Measurements from ENCODE around the gene SPDYA.
"Not testable (repeated sequence)": the region's sequence is repeated elsewhere in the genome, so short reads cannot be mapped to it uniquely, and the experiment has no call there.

The SPDYA gene

DNA sequence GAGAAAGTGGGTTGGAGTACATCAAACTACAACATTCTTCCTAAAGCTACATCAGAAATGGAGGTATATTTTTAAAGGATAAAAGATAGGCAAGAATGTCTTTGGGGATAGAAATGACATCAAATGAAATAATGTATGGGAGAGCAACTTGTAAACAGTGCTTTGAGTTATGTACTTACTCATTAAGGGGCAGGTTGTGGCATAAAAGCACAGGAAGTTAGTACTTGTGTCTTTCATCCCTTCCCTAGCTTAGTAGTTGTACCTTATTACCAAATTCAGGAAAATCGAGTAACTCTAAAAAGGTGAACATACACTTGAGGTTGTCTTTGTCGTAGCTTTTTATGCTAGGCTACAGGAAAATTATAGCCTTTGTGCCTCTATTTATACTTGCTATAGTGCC is 30.1 kb upstream of the SPDYA start:
- H3K4me3 ChIP-seq (ENCODE audit: low read length): no peak overlapping the region
- H3K4me1 ChIP-seq (ENCODE audit: insufficient read depth, low read length): no peaks in the 10 kb centered on the region
- no peak overlapping the region for H3K9ac ChIP-seq (ENCODE audit: low read depth, low read length)
- H3K27ac ChIP-seq (ENCODE audit: low read depth, low read length): no peak overlapping the region
- H3K9me3 ChIP-seq (ENCODE audit: insufficient read depth, low read depth, low read length): no peaks in the 10 kb centered on the region
- WGBS: 93% methylated on average over 2 of the region's 2 CpGs
- peaks cover 91% of the 10 kb centered on the region for H3K36me3 ChIP-seq (ENCODE audit: insufficient read depth, low read length)
- no peaks in the 10 kb centered on the region for H3K27me3 ChIP-seq (ENCODE audit: insufficient read depth, low read length)

DNA sequence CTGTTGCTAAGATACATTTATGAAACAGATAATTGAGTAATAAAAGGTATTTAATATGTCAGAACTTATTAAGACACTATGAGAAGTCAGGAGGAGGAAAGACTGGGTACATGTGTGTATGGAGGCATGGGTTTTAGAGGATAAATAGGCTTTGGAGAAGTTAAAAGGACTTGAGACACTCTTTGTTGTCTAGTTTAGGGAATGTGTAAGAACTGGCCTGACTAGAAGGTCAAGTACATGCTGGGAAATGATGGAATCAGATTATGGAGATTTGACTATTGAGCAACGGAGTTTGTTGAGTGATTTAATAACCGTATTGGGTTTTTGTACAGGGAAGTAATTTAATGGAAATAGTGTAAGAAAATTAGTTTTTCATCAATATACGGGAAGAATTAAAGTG is 28.2 kb upstream of the SPDYA start:
- no peaks in the 10 kb centered on the region for H3K9me3 ChIP-seq (ENCODE audit: insufficient read depth, low read depth, low read length)
- H3K4me1 ChIP-seq (ENCODE audit: insufficient read depth, low read length): no peaks in the 10 kb centered on the region
- no peak overlapping the region for H3K27ac ChIP-seq (ENCODE audit: low read depth, low read length)
- peaks cover 95% of the 10 kb centered on the region for H3K36me3 ChIP-seq (ENCODE audit: insufficient read depth, low read length)
- no peak overlapping the region for H3K9ac ChIP-seq (ENCODE audit: low read depth, low read length)
- WGBS: 78% methylated on average over 3 of the region's 3 CpGs
- H3K27me3 ChIP-seq (ENCODE audit: insufficient read depth, low read length): no peaks in the 10 kb centered on the region
- no peak overlapping the region for H3K4me3 ChIP-seq (ENCODE audit: low read length)

DNA sequence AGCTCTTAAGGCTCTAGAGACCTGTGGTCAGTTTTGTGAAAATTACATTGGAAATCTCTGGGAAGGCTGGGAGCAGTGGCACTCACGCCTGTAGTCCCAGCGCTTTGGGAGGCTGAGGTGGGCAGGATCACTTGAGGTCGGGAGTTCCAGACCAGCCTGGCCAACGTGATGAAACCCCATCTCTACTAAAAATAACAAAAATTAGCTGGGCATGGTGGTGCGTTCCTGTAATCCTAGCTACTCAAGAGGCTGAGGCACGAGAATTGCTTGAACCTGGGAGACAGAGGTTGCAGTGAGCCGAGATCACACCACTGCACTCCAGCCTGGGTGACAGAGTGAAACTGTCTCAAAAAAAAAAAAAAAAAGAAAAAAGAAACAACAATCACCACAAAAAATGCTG is 26.1 kb upstream of the SPDYA start:
- peaks cover 94% of the 10 kb centered on the region for H3K36me3 ChIP-seq (ENCODE audit: insufficient read depth, low read length)
- WGBS: 96% methylated on average over 7 of the region's 7 CpGs
- not testable (repeated sequence) for H3K4me3 ChIP-seq (ENCODE audit: low read length); H3K27ac ChIP-seq (ENCODE audit: low read depth, low read length); H3K27me3 ChIP-seq (ENCODE audit: insufficient read depth, low read length); H3K4me1 ChIP-seq (ENCODE audit: insufficient read depth, low read length); H3K9me3 ChIP-seq (ENCODE audit: insufficient read depth, low read depth, low read length); H3K9ac ChIP-seq (ENCODE audit: low read depth, low read length)

DNA sequence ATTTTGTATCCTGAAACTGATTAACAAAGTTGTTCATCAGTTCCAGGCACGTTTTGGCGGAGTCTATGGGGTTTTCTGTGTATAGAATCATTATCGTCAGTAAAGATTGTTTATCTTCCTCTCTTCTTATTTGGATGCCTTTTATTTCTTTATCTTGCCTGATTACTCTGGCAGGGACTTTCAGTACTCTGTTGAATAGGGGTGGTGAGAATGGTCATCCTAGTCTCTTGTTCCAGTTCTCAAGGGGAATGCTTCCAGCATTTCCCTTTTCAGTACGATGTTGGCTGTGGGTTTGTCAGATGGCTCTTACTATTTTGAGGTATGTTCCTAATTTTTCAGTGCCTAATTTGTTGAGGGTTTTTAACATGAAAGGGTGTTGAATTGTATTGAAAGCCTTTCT is 14.0 kb upstream of the SPDYA start:
- Histone ChIP-seq H3K27me3 (ENCODE audit: insufficient read depth, low read length) (no peaks in the 10 kb centered on the region), H3K27ac (ENCODE audit: low read depth, low read length) (no peak overlapping the region), H3K36me3 (ENCODE audit: insufficient read depth, low read length) (peaks cover 93% of the 10 kb centered on the region), H3K4me1 (ENCODE audit: insufficient read depth, low read length) (no peaks in the 10 kb centered on the region), H3K9me3 (ENCODE audit: insufficient read depth, low read depth, low read length) (no peaks in the 10 kb centered on the region), H3K4me3 (ENCODE audit: low read length) (no peak overlapping the region), H3K9ac (ENCODE audit: low read depth, low read length) (no peak overlapping the region)
- WGBS: 95% methylated on average over 3 of the region's 4 CpGs

DNA sequence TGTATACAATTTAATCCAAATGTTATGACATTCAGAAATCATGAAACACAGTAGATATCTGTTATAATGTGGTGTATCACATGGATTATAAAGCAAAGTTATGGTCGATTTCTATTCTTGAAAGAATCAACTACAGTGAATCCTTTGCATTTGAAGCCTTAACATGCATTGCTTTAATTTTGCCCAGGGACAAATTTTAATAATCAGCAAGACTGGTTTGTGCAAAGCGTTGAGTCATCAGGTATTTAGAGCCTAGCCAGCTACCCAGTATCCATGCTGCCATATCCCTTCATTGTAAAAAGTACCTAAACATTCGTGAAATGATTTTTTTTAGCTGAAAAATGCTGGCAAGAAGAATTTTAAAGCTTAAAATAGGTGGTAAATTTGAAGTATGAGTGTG is 8.9 kb upstream of the SPDYA start:
- H3K36me3 ChIP-seq (ENCODE audit: insufficient read depth, low read length): peaks cover 64% of the 10 kb centered on the region
- no peaks in the 10 kb centered on the region for H3K27me3 ChIP-seq (ENCODE audit: insufficient read depth, low read length)
- no peaks in the 10 kb centered on the region for H3K9me3 ChIP-seq (ENCODE audit: insufficient read depth, low read depth, low read length)
- 95% methylated on average over 3 of the region's 3 CpGs for WGBS
- H3K4me1 ChIP-seq (ENCODE audit: insufficient read depth, low read length): no peaks in the 10 kb centered on the region
- H3K27ac ChIP-seq (ENCODE audit: low read depth, low read length): no peak overlapping the region
- H3K9ac ChIP-seq (ENCODE audit: low read depth, low read length): no peak overlapping the region
- H3K4me3 ChIP-seq (ENCODE audit: low read length): no peak overlapping the region

DNA sequence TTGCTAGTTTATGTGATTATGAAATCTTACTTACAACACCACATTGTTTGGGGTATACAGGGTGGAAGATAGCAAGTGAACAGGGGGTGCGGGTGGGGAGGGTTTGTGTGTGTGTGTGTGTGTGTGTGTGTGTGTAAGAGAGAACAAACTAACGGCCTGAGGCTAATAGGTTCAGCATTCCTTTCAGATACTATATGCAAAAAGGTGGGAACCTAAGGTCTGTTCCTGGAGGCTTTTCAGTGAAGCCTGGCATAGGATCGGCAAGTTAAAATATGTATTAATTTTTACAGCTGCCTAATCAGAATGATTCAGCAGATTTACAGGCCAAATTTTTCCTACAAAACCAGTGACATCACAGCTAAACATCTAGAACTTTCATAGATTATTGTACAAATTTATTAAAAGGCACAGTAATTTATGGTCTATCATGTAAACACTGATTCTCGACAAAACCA is 7.6 kb upstream of the SPDYA start:
- WGBS: 96% methylated on average over 3 of the region's 4 CpGs
- Histone ChIP-seq H3K36me3 (ENCODE audit: insufficient read depth, low read length) (peaks cover 52% of the 10 kb centered on the region), H3K9ac (ENCODE audit: low read depth, low read length) (no peak overlapping the region)

DNA sequence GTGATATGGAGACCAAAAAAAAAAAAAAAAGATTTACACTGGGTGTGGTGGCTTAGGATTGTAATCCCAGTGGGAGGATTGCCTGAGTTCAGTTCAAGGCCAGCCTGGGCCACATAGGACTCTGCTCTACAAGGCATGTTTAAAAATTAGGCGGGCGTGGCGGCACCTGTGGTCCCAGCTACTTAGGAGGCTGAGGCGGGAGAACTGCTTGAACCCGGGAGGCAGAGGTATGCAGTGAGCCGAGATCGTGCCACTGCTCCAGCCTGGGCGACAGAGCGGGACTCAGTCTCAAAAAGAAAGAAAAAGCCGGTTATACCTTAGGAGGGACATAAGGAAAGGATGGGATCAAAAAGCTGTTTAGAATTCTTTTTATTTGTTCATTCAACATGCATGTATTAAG is 707 bp upstream of the SPDYA start:
- H3K9ac ChIP-seq (ENCODE audit: low read depth, low read length): 0 out of 2 replicates have a peak overlapping the region, but pooled peaks have one; percentile 25
- no peak overlapping the region for H3K27ac ChIP-seq (ENCODE audit: low read depth, low read length)
- H3K4me1 ChIP-seq (ENCODE audit: insufficient read depth, low read length): no peaks in the 10 kb centered on the region; the same call in 1 of the 2 replicates
- H3K36me3 ChIP-seq (ENCODE audit: insufficient read depth, low read length): no peaks in the 10 kb centered on the region
- peak overlapping the region; percentile 57 for H3K4me3 ChIP-seq (ENCODE audit: low read length)
- H3K27me3 ChIP-seq (ENCODE audit: insufficient read depth, low read length): peaks cover 27% of the 10 kb centered on the region
- 77% methylated on average over 10 of the region's 10 CpGs for WGBS
- no peaks in the 10 kb centered on the region for H3K9me3 ChIP-seq (ENCODE audit: insufficient read depth, low read depth, low read length)

More for the DNA sequence above, 7.6 kb upstream of the SPDYA start:
- Histone ChIP-seq H3K9me3 (ENCODE audit: insufficient read depth, low read depth, low read length) (no peaks in the 10 kb centered on the region), H3K4me1 (ENCODE audit: insufficient read depth, low read length) (no peaks in the 10 kb centered on the region), H3K27me3 (ENCODE audit: insufficient read depth, low read length) (no peaks in the 10 kb centered on the region), H3K4me3 (ENCODE audit: low read length) (no peak overlapping the region), H3K27ac (ENCODE audit: low read depth, low read length) (no peak overlapping the region)

DNA sequence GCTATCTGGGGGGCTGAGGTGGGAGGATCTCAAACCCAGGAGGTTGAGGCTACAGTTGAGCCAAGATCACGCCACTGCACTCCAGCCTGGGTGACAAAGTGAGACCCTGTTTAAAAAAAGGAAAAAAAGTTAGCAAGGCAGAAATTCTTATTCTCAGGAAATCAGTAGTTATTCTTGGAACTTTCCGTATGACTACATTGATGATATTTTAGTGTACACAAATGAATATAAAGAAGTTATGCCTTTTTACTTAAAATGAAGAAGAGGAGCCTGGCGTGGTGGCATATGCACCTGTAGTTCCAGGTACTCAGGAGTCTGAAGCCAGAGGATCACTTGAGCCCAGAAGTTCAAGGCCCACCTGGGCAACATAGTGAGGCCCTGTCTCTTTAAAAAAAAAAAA is 7.4 kb downstream of the SPDYA start:
- WGBS: 98% methylated on average over 3 of the region's 3 CpGs
- Histone ChIP-seq H3K36me3 (ENCODE audit: insufficient read depth, low read length) (no peaks in the 10 kb centered on the region), H3K9me3 (ENCODE audit: insufficient read depth, low read depth, low read length) (no peaks in the 10 kb centered on the region), H3K4me1 (ENCODE audit: insufficient read depth, low read length) (no peaks in the 10 kb centered on the region), H3K27me3 (ENCODE audit: insufficient read depth, low read length) (no peaks in the 10 kb centered on the region), H3K4me3 (ENCODE audit: low read length) (no peak overlapping the region), H3K9ac (ENCODE audit: low read depth, low read length) (no peak overlapping the region), H3K27ac (ENCODE audit: low read depth, low read length) (no peak overlapping the region)

DNA sequence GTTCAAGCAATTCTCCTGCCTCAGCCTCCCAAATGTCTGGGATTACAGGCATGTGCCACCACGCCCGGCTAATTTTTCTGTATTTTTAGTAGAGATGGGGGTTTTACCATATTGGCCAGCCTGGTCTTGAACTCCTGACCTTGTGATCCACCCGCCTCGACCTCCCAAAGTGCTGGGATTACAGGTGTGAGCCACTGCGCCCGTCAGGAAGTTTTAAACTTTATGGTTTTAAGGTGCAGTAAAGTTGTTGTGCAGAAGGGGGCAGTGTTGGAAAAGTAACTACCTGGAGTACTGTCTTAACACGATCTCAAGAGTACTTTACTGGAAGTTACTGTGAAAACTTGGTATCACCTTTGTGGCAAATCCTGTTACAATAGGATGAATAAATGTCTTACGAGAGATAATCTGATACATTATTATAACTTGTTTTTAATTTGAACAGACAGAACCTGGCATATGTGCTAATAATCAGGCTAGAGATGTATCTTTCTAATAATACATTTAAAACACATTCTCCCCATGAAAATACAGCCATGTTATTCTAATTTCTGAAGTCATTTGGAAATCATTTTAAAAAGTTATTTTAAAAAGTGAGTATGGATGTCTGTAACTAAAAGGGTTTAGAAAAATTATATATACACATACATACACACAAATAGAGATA is 10.8 kb downstream of the SPDYA start:
- Histone ChIP-seq H3K9me3 (ENCODE audit: insufficient read depth, low read depth, low read length) (no peaks in the 10 kb centered on the region), H3K9ac (ENCODE audit: low read depth, low read length) (no peak overlapping the region), H3K27ac (ENCODE audit: low read depth, low read length) (no peak overlapping the region), H3K36me3 (ENCODE audit: insufficient read depth, low read length) (no peaks in the 10 kb centered on the region), H3K27me3 (ENCODE audit: insufficient read depth, low read length) (no peaks in the 10 kb centered on the region), H3K4me1 (ENCODE audit: insufficient read depth, low read length) (no peaks in the 10 kb centered on the region), H3K4me3 (ENCODE audit: low read length) (no peak overlapping the region)
- WGBS: 23% methylated on average over 7 of the region's 8 CpGs

DNA sequence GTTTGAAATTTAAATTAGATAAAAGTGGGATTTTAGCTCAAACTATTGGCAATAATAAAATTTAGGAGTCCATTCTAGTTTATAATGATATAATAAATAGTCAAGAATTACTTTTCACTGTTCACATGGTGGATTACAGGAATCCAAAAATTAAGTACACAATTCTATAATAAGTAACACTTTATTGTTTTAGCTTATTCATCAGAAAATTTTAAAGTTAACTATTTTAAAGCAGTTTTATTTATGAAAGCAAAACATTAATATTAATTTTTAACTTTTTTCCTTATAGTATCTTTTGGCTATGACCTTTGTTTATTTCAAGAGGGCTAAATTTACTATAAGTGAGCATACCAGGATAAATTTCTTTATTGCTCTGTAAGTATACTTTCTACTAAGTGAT is 11.4 kb downstream of the SPDYA start:
- Histone ChIP-seq H3K4me3 (ENCODE audit: low read length) (no peak overlapping the region), H3K9me3 (ENCODE audit: insufficient read depth, low read depth, low read length) (no peaks in the 10 kb centered on the region), H3K27me3 (ENCODE audit: insufficient read depth, low read length) (no peaks in the 10 kb centered on the region), H3K36me3 (ENCODE audit: insufficient read depth, low read length) (no peaks in the 10 kb centered on the region), H3K27ac (ENCODE audit: low read depth, low read length) (no peak overlapping the region), H3K9ac (ENCODE audit: low read depth, low read length) (no peak overlapping the region), H3K4me1 (ENCODE audit: insufficient read depth, low read length) (no peaks in the 10 kb centered on the region)

DNA sequence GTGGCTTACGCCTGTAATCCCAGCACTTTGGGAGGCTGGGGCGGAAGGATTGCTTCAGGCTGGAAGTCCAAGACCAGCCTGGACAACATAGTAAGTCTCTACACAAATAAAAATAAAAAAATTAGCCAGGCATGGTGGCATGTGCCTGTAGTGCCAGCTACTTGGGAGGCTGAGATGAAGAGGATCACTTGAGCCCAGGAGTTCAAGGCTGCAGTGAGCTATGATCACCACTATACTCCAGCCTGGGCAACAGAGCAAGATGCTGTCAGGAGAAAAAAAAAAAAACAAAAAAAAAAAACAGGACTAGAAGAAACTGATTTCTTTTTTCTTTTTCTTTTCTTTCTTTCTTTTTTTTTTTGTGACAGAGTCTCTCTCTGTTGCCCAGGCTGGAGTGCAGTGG is 13.6 kb downstream of the SPDYA start:
- Histone ChIP-seq H3K4me1 (ENCODE audit: insufficient read depth, low read length) (no peaks in the 10 kb centered on the region), H3K27ac (ENCODE audit: low read depth, low read length) (no peak overlapping the region), H3K36me3 (ENCODE audit: insufficient read depth, low read length) (no peaks in the 10 kb centered on the region), H3K9me3 (ENCODE audit: insufficient read depth, low read depth, low read length) (no peaks in the 10 kb centered on the region), H3K9ac (ENCODE audit: low read depth, low read length) (no peak overlapping the region), H3K27me3 (ENCODE audit: insufficient read depth, low read length) (no peaks in the 10 kb centered on the region), H3K4me3 (ENCODE audit: low read length) (no peak overlapping the region)
- 100% methylated on average over 2 of the region's 2 CpGs for WGBS

DNA sequence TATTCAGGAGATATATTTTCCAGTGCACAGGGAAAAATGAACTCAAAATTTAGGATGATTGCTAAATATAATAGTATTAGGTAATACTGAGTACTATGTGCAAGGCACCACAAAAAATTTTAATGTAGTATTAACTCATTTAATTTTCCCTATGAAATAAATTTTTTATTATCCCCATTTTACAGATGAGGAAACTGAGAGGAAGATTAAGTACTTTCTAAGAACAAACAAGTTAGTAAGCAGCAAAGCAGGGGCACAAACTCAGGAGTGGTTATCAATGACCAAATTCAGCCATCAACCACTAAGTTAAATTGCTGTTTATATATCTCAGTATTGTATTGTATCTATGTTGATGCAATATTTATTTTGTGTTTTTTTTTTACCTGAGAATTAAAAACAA is 14.2 kb downstream of the SPDYA start:
- H3K4me1 ChIP-seq (ENCODE audit: insufficient read depth, low read length): no peaks in the 10 kb centered on the region

More for the DNA sequence above, 14.2 kb downstream of the SPDYA start:
- no peak overlapping the region for H3K4me3 ChIP-seq (ENCODE audit: low read length)
- no peak overlapping the region for H3K27ac ChIP-seq (ENCODE audit: low read depth, low read length)
- no peaks in the 10 kb centered on the region for H3K36me3 ChIP-seq (ENCODE audit: insufficient read depth, low read length)
- H3K27me3 ChIP-seq (ENCODE audit: insufficient read depth, low read length): no peaks in the 10 kb centered on the region
- H3K9me3 ChIP-seq (ENCODE audit: insufficient read depth, low read depth, low read length): no peaks in the 10 kb centered on the region
- no peak overlapping the region for H3K9ac ChIP-seq (ENCODE audit: low read depth, low read length)
